A549 (cell line): Measurements from ENCODE around the gene KCND3. TPM values are rescaled to one million over a fixed set of nuclear protein-coding genes. Genes with fewer than 3 reads are reported as not detected.

ENCODE experiments used
- ATAC-seq, 2 experiments: fragments of 200-7000 bp in 1 of 2; fragments of >200 bp in 1 of 2; cut with Nextera tagmentation in 1 of 2; cut with Tn5 transposase in 1 of 2; 3 replicates each; pipeline versions ENCODE4 v1.8.0 to v1.9.1; 2018 to 2020; ENCODE audit warnings: mild to moderate bottlenecking in 1 of 2, moderate library complexity in 1 of 2
- CTCF ChIA-PET: fragments of 300-600 bp; sonication (Branson Sonifier 250); formaldehyde crosslinking; extraction: SDS; loops from one replicate; lab custom pipeline; 2021; ENCODE audit warnings: antibody characterized with exemption, inconsistent platforms; lab: Yijun Ruan, JAX
- POLR2A ChIA-PET: fragments of 350-600 bp; formaldehyde crosslinking; extraction: SDS; loops from one replicate; lab custom pipeline; 2021; ENCODE audit warnings: antibody characterized with exemption, inconsistent platforms; lab: Yijun Ruan, JAX
- DNase-seq, 2 experiments: peaks; one replicate each; pipeline versions ENCODE4 v3.0.0 to v3.0.0-alpha.2; 2011 to 2016; ENCODE audit warnings: low read depth in 1 of 2, low spot score in 1 of 2
- FAIRE-seq: peaks from 2 replicates; lab custom pipeline; 2011; peaks lifted over from hg19 to GRCh38; lab: Jason Lieb, UNC
- H3K27ac ChIP-seq, 2 experiments: fragments of >200 bp; sonication (Bioruptor Twin); formaldehyde crosslinking; 3 replicates each; pipeline ENCODE4 v1.5.1; 2016 to 2017
- H3K4me1 ChIP-seq: fragments of >200 bp; sonication (Bioruptor Twin); formaldehyde crosslinking; 3 replicates; pipeline ENCODE4 v1.6.1; 2016
- H3K4me2 ChIP-seq: fragments of >200 bp; sonication (Bioruptor Twin); formaldehyde crosslinking; 3 replicates; pipeline ENCODE4 v1.6.1; 2016
- H3K4me3 ChIP-seq: fragments of >200 bp; sonication (Bioruptor Twin); formaldehyde crosslinking; 3 replicates; pipeline ENCODE4 v1.5.1; 2016
- H3K9me3 ChIP-seq: fragments of >200 bp; sonication (Bioruptor Twin); formaldehyde crosslinking; 3 replicates; pipeline ENCODE4 v1.6.1; 2016
- CEBPB ChIP-seq, 2 experiments: fragments of >200 bp in 1 of 2; sonication (Bioruptor Twin) in 1 of 2; formaldehyde crosslinking in 1 of 2; IDR thresholded peaks; 2 replicates each; pipeline ENCODE4 v1.6.1; 2012 to 2016
- EHF ChIP-seq: fragments of 250-450 bp; sonication (Bioruptor Pico); IDR thresholded peaks from 2 replicates; pipeline ENCODE4 v1.5.0; 2020; ENCODE audit warnings: mild to moderate bottlenecking
- EP300 ChIP-seq, 2 experiments: fragments of >200 bp; sonication (Bioruptor Twin); formaldehyde crosslinking; IDR thresholded peaks; 2 replicates in 1 of 2; 3 replicates in 1 of 2; pipeline ENCODE4 v1.6.1; 2016 to 2017
- ESRRA ChIP-seq: fragments of 150-350 bp; IDR thresholded peaks from 2 replicates; pipeline ENCODE4 v1.6.1; 2014; ENCODE audit warnings: mild to moderate bottlenecking, low read length, borderline replicate concordance
- FOSL2 ChIP-seq, 2 experiments: fragments of 450-650 bp in 1 of 2; fragments of >200 bp in 1 of 2; sonication (Bioruptor Twin) in 1 of 2; formaldehyde crosslinking; IDR thresholded peaks; 2 replicates each; pipeline versions ENCODE4 v1.5.0 to v1.6.1; 2016 to 2020; ENCODE audit warnings: mild to moderate bottlenecking in 1 of 2, moderate library complexity in 1 of 2
- GATA3 ChIP-seq: IDR thresholded peaks from 2 replicates; pipeline ENCODE4 v1.6.1; 2012; ENCODE audit warnings: borderline replicate concordance
- HDAC2 ChIP-seq: fragments of 200-600 bp; sonication (generic); IDR thresholded peaks from 2 replicates; pipeline ENCODE4 v1.6.1; 2016
- HOXB13 ChIP-seq: fragments of 250-450 bp; sonication (Bioruptor Pico); IDR thresholded peaks from 2 replicates; pipeline ENCODE4 v1.5.0; 2020; ENCODE audit warnings: low read depth, mild to moderate bottlenecking, moderate library complexity
- HOXB5 ChIP-seq: fragments of 250-450 bp; sonication (Bioruptor Pico); IDR thresholded peaks from 2 replicates; pipeline ENCODE4 v1.5.0; 2020; ENCODE audit warnings: mild to moderate bottlenecking, moderate library complexity
- KDM1A ChIP-seq: fragments of 200-600 bp; sonication (generic); IDR thresholded peaks from 2 replicates; pipeline ENCODE4 v1.6.1; 2016; ENCODE audit warnings: low read depth, mild to moderate bottlenecking
- MAZ ChIP-seq: fragments of 150-350 bp; IDR thresholded peaks from 2 replicates; pipeline ENCODE4 v1.6.1; 2014; ENCODE audit warnings: antibody characterized with exemption, low read depth, low read length, borderline replicate concordance
- MYC ChIP-seq: IDR thresholded peaks from 2 replicates; pipeline ENCODE4 v1.6.1; 2012; ENCODE audit warnings: mild to moderate bottlenecking, inconsistent platforms, low read length, improper control_type of control experiment, borderline replicate concordance
- NFE2L2 ChIP-seq: fragments of 150-350 bp; conservative IDR thresholded peaks from 2 replicates; pipeline ENCODE4 v1.6.1; 2014; ENCODE audit warnings: low read length
- NPAS2 ChIP-seq: fragments of 250-450 bp; sonication (Bioruptor Pico); IDR thresholded peaks from 2 replicates; pipeline ENCODE4 v1.8.0; 2022; ENCODE audit warnings: mild to moderate bottlenecking, moderate library complexity, borderline replicate concordance
- RARB ChIP-seq: fragments of 250-450 bp; sonication (Bioruptor Pico); IDR thresholded peaks from 2 replicates; pipeline ENCODE4 v1.8.0; 2021; ENCODE audit warnings: mild to moderate bottlenecking, moderate library complexity
- SREBF2 ChIP-seq: fragments of 450-650 bp; IDR thresholded peaks from 2 replicates; pipeline ENCODE4 v1.6.1; 2014; ENCODE audit warnings: mild to moderate bottlenecking, moderate library complexity
- ZNF302 ChIP-seq: fragments of 250-450 bp; sonication (Bioruptor Pico); IDR thresholded peaks from 2 replicates; pipeline ENCODE4 v1.9.0; 2021; ENCODE audit warnings: inconsistent platforms, mild to moderate bottlenecking, moderate library complexity
- WGBS: methylation state at CpG from one replicate; pipeline ENCODE4 v1.1.6; 2017; ENCODE audit errors: missing lambda C conversion rate; 5-methylcytosine and 5-hydroxymethylcytosine counted together
- polyA plus RNA-seq, 4 experiments: library from polyadenylated mRNA; depleted of rRNA in 3 of 4; stranded (reverse); fragments of >200 nt; fragmentation: RNase III in 1 of 4; extraction: RNeasy Plus Mini Kit Qiagen cat#74134 plus additional on column Dnase treatment in 1 of 4; gene quantifications; 2 replicates in 3 of 4; 3 replicates in 1 of 4; pipeline ENCODE4 v1.2.3, GENCODE V29; 2011 to 2017
- TF ChIP-seq, protein P1 (sequence below): fragments of >200 bp; sonication (Bioruptor Twin); formaldehyde crosslinking; IDR thresholded peaks from 3 replicates; pipeline ENCODE4 v1.6.1; 2016
- TF ChIP-seq, protein P2 (sequence below): fragments of >200 bp; sonication (Bioruptor Twin); formaldehyde crosslinking; IDR thresholded peaks from 3 replicates; pipeline ENCODE4 v1.5.1; 2016
- TF ChIP-seq, protein P3 (sequence below): IDR thresholded peaks from 2 replicates; pipeline ENCODE4 v1.6.1; 2012; ENCODE audit warnings: low read depth, borderline replicate concordance
- TF ChIP-seq, protein P4 (sequence below): IDR thresholded peaks from 2 replicates; pipeline ENCODE4 v1.6.1; 2012
- TF ChIP-seq, protein P5 (sequence below): fragments of 150-350 bp; IDR thresholded peaks from 2 replicates; pipeline ENCODE4 v1.6.1; 2014; ENCODE audit warnings: low read depth, mild to moderate bottlenecking, low read length
- TF ChIP-seq, protein P6 (sequence below): fragments of 200-600 bp; sonication (generic); IDR thresholded peaks from 2 replicates; pipeline ENCODE4 v1.6.1; 2016; ENCODE audit warnings: antibody characterized with exemption, mild to moderate bottlenecking, moderate library complexity
- TF ChIP-seq, protein P7 (sequence below): fragments of >200 bp; sonication (Bioruptor Twin); formaldehyde crosslinking; IDR thresholded peaks from 2 replicates; pipeline ENCODE4 v1.6.1; 2016

The KCND3 gene
- polyA plus RNA-seq, 2 of the 4 experiments (the other 2 are of a cell fraction) = not detected

DNA sequence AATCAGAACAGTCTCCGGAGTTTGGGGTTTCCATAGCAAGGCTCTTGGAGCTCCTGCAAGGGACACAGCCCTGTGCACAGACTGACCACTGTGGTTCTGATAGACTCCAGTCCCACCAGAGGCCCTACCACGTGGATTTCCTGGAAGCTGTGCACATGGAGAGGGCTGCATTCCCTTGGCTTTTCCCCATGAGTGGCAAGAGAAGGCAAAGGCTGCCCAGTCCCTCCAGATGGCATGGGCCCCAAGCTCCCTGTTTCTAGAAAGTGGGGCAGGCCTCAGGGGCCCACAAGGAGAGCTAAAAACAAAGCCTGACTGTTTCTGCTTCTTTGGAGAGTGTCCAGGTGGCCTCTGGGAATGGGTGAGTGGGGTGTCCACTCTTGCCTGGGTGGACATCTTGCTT is 146.3 kb downstream of the KCND3 start:
- Histone ChIP-seq H3K27ac (no peak overlapping the region), H3K4me3 (no peak overlapping the region), H3K9me3 (no peaks in the 10 kb centered on the region), H3K4me2 (no peak overlapping the region), H3K4me1 (no peaks in the 10 kb centered on the region)
- FAIRE-seq (no peak), ATAC-seq (no peak), DNase-seq (no peak)
- WGBS = 0% methylated on average over 1 of the region's 2 CpGs
- CTCF ChIA-PET = interaction anchor here (0.5 kb wide), 1 partner anchor 193 kb away, joined by 3 read pairs; no protein-coding TSS in a partner anchor
- TF ChIP-seq ZNF302 (CRISPR knock-in tag) = no peak
- no peak for TF ChIP-seq HOXB5
- no peak for TF ChIP-seq EHF (CRISPR knock-in tag)
- POLR2A ChIA-PET = no interaction called here

DNA sequence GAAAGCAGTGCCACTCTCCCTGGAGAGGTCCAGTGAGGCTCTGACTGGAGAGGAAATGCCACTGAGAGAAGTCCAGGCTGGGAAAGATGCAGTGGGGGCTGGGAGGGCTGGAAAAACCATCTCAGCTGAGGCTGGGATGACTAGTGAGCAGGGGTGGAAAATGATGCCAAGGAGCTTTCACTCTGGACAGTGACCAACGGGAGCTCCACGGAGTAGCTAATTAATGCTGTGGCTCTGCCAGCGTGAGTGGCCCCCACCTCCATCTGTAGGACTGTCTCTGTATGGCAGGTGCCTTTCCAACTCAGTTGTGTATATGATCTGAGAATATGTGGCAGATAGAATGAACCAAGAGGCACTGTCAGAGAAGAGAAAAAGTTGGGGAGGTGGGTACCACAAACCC is 147.1 kb downstream of the KCND3 start:
- Histone ChIP-seq H3K4me2 (no peak overlapping the region), H3K4me3 (no peak overlapping the region), H3K27ac (no peak overlapping the region), H3K9me3 (no peaks in the 10 kb centered on the region), H3K4me1 (no peaks in the 10 kb centered on the region)
- no peak for DNase-seq
- no peak for FAIRE-seq
- ChIA-PET CTCF (no interaction called here), POLR2A (no interaction called here)
- TF ChIP-seq SREBF2 (no peak), RARB (CRISPR knock-in tag) (no peak), NPAS2 (CRISPR knock-in tag) (no peak), EHF (CRISPR knock-in tag) (no peak), EP300 (IDR thresholded peaks at IDR 0.05) (no peak), HDAC2 (no peak)
- TF ChIP-seq, protein P1, sequence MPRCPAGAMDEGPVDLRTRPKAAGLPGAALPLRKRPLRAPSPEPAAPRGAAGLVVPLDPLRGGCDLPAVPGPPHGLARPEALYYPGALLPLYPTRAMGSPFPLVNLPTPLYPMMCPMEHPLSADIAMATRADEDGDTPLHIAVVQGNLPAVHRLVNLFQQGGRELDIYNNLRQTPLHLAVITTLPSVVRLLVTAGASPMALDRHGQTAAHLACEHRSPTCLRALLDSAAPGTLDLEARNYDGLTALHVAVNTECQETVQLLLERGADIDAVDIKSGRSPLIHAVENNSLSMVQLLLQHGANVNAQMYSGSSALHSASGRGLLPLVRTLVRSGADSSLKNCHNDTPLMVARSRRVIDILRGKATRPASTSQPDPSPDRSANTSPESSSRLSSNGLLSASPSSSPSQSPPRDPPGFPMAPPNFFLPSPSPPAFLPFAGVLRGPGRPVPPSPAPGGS = no peak
- TF ChIP-seq, protein P2, sequence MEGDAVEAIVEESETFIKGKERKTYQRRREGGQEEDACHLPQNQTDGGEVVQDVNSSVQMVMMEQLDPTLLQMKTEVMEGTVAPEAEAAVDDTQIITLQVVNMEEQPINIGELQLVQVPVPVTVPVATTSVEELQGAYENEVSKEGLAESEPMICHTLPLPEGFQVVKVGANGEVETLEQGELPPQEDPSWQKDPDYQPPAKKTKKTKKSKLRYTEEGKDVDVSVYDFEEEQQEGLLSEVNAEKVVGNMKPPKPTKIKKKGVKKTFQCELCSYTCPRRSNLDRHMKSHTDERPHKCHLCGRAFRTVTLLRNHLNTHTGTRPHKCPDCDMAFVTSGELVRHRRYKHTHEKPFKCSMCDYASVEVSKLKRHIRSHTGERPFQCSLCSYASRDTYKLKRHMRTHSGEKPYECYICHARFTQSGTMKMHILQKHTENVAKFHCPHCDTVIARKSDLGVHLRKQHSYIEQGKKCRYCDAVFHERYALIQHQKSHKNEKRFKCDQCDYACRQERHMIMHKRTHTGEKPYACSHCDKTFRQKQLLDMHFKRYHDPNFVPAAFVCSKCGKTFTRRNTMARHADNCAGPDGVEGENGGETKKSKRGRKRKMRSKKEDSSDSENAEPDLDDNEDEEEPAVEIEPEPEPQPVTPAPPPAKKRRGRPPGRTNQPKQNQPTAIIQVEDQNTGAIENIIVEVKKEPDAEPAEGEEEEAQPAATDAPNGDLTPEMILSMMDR = no peak
- TF ChIP-seq, protein P3, sequence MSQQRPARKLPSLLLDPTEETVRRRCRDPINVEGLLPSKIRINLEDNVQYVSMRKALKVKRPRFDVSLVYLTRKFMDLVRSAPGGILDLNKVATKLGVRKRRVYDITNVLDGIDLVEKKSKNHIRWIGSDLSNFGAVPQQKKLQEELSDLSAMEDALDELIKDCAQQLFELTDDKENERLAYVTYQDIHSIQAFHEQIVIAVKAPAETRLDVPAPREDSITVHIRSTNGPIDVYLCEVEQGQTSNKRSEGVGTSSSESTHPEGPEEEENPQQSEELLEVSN = no peak
- TF ChIP-seq, protein P4, sequence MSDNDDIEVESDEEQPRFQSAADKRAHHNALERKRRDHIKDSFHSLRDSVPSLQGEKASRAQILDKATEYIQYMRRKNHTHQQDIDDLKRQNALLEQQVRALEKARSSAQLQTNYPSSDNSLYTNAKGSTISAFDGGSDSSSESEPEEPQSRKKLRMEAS = no peak
- WGBS = 0% methylated on average over 3 of the region's 3 CpGs
- ATAC-seq = no peak

DNA sequence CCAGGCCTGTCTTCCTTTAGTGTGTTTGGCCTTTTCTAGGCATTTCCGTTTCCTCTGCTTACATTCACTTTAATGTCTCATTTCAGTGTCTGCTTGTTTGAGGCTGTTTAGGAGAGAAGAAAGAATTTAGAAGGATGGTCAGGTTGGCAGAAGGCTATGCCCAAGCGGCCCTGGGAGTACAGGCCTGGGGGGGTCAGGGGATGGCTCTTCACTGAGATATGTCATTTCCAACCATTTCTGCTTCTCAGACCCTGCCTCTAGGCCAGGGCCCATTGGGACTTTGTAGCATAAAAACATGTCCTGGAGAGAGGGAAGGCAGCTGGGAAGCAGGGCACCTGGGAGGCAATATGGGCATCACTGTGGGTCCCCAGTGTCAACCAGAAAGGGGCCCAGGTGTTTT is 147.7 kb downstream of the KCND3 start:
- Histone ChIP-seq H3K4me2 (no peak overlapping the region), H3K27ac (no peak overlapping the region), H3K4me1 (no peaks in the 10 kb centered on the region), H3K9me3 (no peaks in the 10 kb centered on the region), H3K4me3 (no peak overlapping the region)
- no peak for FAIRE-seq
- ChIA-PET POLR2A (no interaction called here), CTCF (interaction anchor here (0.6 kb wide), 1 partner anchor 995 kb away, joined by 4 read pairs; no protein-coding TSS in a partner anchor)
- DNase-seq = no peak
- 54% methylated on average over 2 of the region's 2 CpGs for WGBS
- no peak for ATAC-seq
- TF ChIP-seq, protein P5, sequence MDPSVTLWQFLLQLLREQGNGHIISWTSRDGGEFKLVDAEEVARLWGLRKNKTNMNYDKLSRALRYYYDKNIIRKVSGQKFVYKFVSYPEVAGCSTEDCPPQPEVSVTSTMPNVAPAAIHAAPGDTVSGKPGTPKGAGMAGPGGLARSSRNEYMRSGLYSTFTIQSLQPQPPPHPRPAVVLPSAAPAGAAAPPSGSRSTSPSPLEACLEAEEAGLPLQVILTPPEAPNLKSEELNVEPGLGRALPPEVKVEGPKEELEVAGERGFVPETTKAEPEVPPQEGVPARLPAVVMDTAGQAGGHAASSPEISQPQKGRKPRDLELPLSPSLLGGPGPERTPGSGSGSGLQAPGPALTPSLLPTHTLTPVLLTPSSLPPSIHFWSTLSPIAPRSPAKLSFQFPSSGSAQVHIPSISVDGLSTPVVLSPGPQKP = no peak
- TF ChIP-seq FOSL2 (IDR thresholded peaks at IDR 0.05) = no peak
- TF ChIP-seq FOSL2 (CRISPR knock-in tag; IDR thresholded peaks at IDR 0.05) = no peak
- TF ChIP-seq CEBPB (IDR thresholded peaks at IDR 0.05) = no peak
- TF ChIP-seq, protein P6, sequence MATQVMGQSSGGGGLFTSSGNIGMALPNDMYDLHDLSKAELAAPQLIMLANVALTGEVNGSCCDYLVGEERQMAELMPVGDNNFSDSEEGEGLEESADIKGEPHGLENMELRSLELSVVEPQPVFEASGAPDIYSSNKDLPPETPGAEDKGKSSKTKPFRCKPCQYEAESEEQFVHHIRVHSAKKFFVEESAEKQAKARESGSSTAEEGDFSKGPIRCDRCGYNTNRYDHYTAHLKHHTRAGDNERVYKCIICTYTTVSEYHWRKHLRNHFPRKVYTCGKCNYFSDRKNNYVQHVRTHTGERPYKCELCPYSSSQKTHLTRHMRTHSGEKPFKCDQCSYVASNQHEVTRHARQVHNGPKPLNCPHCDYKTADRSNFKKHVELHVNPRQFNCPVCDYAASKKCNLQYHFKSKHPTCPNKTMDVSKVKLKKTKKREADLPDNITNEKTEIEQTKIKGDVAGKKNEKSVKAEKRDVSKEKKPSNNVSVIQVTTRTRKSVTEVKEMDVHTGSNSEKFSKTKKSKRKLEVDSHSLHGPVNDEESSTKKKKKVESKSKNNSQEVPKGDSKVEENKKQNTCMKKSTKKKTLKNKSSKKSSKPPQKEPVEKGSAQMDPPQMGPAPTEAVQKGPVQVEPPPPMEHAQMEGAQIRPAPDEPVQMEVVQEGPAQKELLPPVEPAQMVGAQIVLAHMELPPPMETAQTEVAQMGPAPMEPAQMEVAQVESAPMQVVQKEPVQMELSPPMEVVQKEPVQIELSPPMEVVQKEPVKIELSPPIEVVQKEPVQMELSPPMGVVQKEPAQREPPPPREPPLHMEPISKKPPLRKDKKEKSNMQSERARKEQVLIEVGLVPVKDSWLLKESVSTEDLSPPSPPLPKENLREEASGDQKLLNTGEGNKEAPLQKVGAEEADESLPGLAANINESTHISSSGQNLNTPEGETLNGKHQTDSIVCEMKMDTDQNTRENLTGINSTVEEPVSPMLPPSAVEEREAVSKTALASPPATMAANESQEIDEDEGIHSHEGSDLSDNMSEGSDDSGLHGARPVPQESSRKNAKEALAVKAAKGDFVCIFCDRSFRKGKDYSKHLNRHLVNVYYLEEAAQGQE = no peak
- no peak for TF ChIP-seq MYC
- TF ChIP-seq KDM1A = no peak
- TF ChIP-seq MAZ = no peak
- TF ChIP-seq HOXB13 = no peak
- TF ChIP-seq, protein P1 = no peak
- no peak for TF ChIP-seq GATA3
- TF ChIP-seq, protein P7, sequence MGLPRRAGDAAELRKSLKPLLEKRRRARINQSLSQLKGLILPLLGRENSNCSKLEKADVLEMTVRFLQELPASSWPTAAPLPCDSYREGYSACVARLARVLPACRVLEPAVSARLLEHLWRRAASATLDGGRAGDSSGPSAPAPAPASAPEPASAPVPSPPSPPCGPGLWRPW = no peak
- no peak for TF ChIP-seq ESRRA
- TF ChIP-seq NFE2L2 = no peak
